Spinal cord (tissue), 10 donors: Measurements from ENCODE around the gene GSTO1. TPM values are rescaled to one million over a fixed set of nuclear protein-coding genes. Genes with fewer than 3 reads are reported as not detected.
"Not testable (repeated sequence)": the region's sequence is repeated elsewhere in the genome, so short reads cannot be mapped to it uniquely, and the experiment has no call there.

Experiments used
- DNase-seq, 6 donors: peaks; one replicate each; pipeline versions ENCODE4 v3.0.0 to v3.0.0-alpha.2; 2013 to 2015; ENCODE audit warnings: low spot score in 6 of 6, low read depth in 4 of 6
- H3K27ac ChIP-seq: one replicate; pipeline ENCODE4 v1.5.1; 2013; ENCODE audit warnings: low read depth, low read length, control low read depth
- H3K27me3 ChIP-seq: one replicate; pipeline ENCODE4 v1.6.1; 2013; ENCODE audit warnings: low read length; ENCODE audit not compliant: control insufficient read depth, insufficient read depth
- H3K36me3 ChIP-seq: one replicate; pipeline ENCODE4 v1.6.1; 2013; ENCODE audit warnings: low read length; ENCODE audit not compliant: control insufficient read depth, insufficient read depth
- H3K4me1 ChIP-seq: one replicate; pipeline ENCODE4 v1.6.1; 2013; ENCODE audit warnings: low read length; ENCODE audit not compliant: control insufficient read depth, insufficient read depth
- H3K4me3 ChIP-seq: one replicate; pipeline ENCODE4 v1.5.1; 2013; ENCODE audit warnings: low read depth, low read length, control low read depth
- H3K9me3 ChIP-seq: one replicate; pipeline ENCODE4 v1.6.1; 2013; ENCODE audit warnings: low read length; ENCODE audit not compliant: control insufficient read depth, insufficient read depth
- WGBS: methylation state at CpG from one replicate; pipeline ENCODE4 v1.1.5; 2013; ENCODE audit warnings: missing lambda C conversion rate; ENCODE audit not compliant: insufficient coverage; 5-methylcytosine and 5-hydroxymethylcytosine counted together
- polyA plus RNA-seq, 2 donors: library from polyadenylated mRNA; unstranded; fragments of 120-200 nt; gene quantifications; one replicate each; pipeline ENCODE4 v1.2.1, GENCODE V29; 2013; ENCODE audit not compliant: insufficient read length in 2 of 2
- total RNA-seq, 2 donors: library from RNA; depleted of rRNA in 1 of 2; stranded (reverse); fragments of 120-200 nt in 1 of 2; fragments of >200 nt in 1 of 2; gene quantifications; one replicate each; pipeline versions ENCODE4 v1.2.3 to v1.2.4, GENCODE V29; 2013 to 2014
- donor health status: healthy.

The GSTO1 gene
- total and polyA plus RNA-seq, 4 donors, result 45.9 to 65.6 (median 56.8) TPM

DNA sequence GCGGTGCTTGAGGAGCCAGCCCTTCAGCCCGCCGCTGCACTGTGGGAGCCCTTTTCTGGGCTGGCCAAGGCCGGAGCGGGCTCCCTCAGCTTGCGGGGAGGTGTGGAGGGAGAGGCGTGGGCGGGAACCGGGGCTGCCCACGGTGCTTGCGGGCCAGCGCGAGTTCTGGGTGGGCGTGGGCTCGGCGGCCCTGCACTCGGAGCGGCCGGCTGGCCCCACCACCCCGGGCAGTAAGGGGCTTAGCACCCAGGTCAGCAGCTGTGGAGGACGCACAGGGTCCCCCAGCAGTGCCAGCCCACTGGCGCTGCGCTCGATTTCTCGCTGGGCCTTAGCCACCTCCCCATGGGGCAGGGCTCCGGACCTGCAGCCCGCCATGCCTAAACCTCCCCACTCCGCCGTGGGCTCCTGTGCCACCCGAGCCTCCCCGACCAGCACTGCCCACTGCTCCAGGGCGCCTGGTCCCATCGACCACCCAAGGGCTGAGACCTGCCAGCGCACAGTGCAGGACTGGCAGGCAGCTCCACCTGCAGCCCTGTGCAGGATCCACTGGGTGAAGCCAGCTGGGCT is 9.5 kb upstream of the GSTO1 start:
- Histone ChIP-seq H3K27me3 (no peaks in the 10 kb centered on the region), H3K4me1 (no peaks in the 10 kb centered on the region), H3K9me3 (no peaks in the 10 kb centered on the region), H3K27ac (no peak overlapping the region), H3K4me3 (no peak overlapping the region), H3K36me3 (no peaks in the 10 kb centered on the region)
- DNase-seq, result no peak
- WGBS, result 99% methylated on average over 31 of the region's 34 CpGs

DNA sequence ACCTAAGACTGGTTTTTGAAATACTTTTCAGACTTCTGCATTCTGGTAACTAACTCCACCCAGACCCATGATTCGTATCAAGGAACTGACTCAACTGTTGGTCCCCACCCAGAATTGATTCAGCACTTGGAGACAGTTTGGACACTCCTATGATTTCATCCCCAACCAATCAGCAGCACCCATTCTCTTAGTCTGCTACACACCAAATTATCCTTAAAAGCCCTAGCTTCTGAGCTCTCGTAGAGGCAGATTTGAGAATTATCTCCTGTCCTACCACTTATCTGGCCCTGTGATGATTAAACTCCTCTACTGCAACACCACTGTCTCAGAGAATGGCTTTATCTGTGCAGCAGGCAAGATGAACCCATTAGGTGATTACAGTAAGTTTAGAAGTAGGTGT is 7.7 kb upstream of the GSTO1 start:
- no peak overlapping the region for H3K4me3 ChIP-seq
- no peaks in the 10 kb centered on the region for H3K36me3 ChIP-seq
- H3K4me1 ChIP-seq, result no peaks in the 10 kb centered on the region
- no peaks in the 10 kb centered on the region for H3K9me3 ChIP-seq
- no peak overlapping the region for H3K27ac ChIP-seq
- 69% methylated on average over 1 of the region's 2 CpGs for WGBS
- H3K27me3 ChIP-seq, result peaks cover 2% of the 10 kb centered on the region
- no peak for DNase-seq

GRCh38 chr10:104247513-104248146 is 7.1 kb upstream of the GSTO1 start:
- WGBS, result no CpG with 5 or more reads among the region's 3 CpGs
- Histone ChIP-seq H3K27me3 (peaks cover 2% of the 10 kb centered on the region), H3K4me3 (no peak overlapping the region), H3K36me3 (no peaks in the 10 kb centered on the region), H3K9me3 (no peaks in the 10 kb centered on the region), H3K4me1 (no peaks in the 10 kb centered on the region), H3K27ac (no peak overlapping the region)
- no peak for DNase-seq

DNA sequence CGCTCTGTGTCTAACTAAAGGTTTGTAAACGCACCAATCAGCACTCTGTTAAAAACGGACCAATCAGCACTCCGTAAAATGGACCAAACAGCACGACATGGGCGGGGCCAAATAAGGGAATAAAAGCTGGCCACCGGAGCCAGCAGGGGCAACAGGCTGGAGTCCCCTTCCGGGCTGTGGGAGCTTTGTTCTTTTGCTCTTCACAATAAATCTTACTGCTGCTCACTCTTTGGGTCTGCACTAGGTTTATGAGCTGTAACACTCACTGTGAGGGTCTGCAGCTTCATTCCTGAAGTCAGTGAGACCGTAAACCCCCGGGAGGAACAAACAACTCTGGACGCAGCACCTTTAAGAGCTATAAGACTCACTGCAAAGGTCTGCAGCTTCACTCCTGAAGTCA is 5.8 kb upstream of the GSTO1 start:
- not testable (repeated sequence) for H3K36me3 ChIP-seq, H3K27ac ChIP-seq, DNase-seq, H3K9me3 ChIP-seq, H3K27me3 ChIP-seq, H3K4me1 ChIP-seq, H3K4me3 ChIP-seq
- WGBS, result 72% methylated on average over 11 of the region's 11 CpGs

GRCh38 chr10:104250371-104250770 is 4.3 kb upstream of the GSTO1 start:
- 67% methylated on average over 1 of the region's 1 CpG for WGBS
- no peaks in the 10 kb centered on the region for H3K9me3 ChIP-seq
- no peaks in the 10 kb centered on the region for H3K36me3 ChIP-seq
- no peak for DNase-seq
- H3K27ac ChIP-seq, result no peak overlapping the region
- H3K4me1 ChIP-seq, result peaks cover 5% of the 10 kb centered on the region
- no peak overlapping the region for H3K4me3 ChIP-seq
- peaks cover 2% of the 10 kb centered on the region for H3K27me3 ChIP-seq

DNA sequence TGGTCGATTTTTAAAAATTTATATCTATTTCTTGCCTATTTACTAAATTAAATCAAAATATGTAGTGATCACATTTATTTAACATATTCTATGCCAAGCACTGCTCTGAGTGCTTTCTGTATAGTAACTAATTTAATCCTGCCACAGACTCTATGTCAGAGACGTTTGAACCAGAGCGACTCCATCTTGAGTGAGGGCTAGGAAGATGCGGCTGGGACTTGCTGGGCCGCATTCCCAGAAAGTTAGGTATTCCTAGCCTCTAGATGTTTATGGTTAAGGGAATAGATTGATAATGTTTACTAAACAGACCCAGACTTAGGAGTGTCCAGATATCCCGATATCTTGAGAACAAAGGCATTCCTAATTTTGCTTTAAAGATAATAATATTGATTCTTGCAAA is 3.2 kb upstream of the GSTO1 start:
- H3K9me3 ChIP-seq, result no peaks in the 10 kb centered on the region
- peaks cover 2% of the 10 kb centered on the region for H3K27me3 ChIP-seq
- H3K4me1 ChIP-seq, result peaks cover 5% of the 10 kb centered on the region
- no peak overlapping the region for H3K4me3 ChIP-seq
- DNase-seq, result no peak
- H3K27ac ChIP-seq, result no peak overlapping the region
- H3K36me3 ChIP-seq, result no peaks in the 10 kb centered on the region
- WGBS, result no CpG with 5 or more reads among the region's 6 CpGs

DNA sequence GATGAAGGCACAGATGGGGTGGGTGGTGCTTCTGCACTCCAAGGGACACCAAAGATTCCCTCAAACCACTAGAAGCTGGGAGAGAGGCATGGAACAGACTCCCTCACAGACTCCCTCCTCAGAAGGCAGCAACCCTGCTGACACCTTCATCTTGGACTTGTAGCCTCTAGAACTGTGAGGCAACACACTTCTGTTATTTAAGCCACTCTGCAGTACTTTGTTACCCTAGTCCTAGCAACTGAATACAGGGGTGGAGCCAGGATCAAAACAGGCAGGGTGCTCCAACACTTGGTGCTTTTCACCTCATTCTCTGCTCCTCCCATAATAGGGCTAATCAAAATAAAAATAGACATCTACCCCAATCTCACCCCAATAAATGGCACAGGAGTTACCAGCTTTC is 2.3 kb upstream of the GSTO1 start:
- H3K4me3 ChIP-seq, result no peak overlapping the region
- peaks cover 2% of the 10 kb centered on the region for H3K27me3 ChIP-seq
- H3K4me1 ChIP-seq, result peaks cover 5% of the 10 kb centered on the region
- no peaks in the 10 kb centered on the region for H3K9me3 ChIP-seq
- H3K27ac ChIP-seq, result no peak overlapping the region
- H3K36me3 ChIP-seq, result no peaks in the 10 kb centered on the region
- DNase-seq, result no peak

DNA sequence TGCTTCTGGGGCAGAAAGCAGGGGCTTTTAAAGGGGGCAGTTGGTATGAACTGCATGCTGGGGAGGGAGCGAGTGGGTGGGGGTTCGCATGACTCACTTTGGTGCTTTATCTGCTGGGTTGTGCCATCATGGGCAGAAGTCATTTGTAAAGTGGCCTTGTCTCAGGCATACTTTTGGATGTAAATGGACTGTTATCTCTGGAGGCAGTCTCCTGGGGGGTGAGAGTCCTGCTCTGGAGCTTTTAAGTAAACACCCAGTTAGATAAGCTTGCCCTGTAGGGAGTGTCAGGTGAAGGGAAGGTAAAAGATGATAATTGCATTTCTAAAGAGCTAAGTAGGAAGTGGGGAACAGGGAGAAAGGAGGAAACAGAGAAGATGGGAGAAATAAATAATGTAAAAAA is 1.6 kb upstream of the GSTO1 start:
- Histone ChIP-seq H3K27me3 (peaks cover 2% of the 10 kb centered on the region), H3K36me3 (no peaks in the 10 kb centered on the region), H3K27ac (no peak overlapping the region), H3K4me3 (no peak overlapping the region), H3K4me1 (peaks cover 5% of the 10 kb centered on the region), H3K9me3 (no peaks in the 10 kb centered on the region)
- no peak for DNase-seq
- WGBS, result 83% methylated on average over 2 of the region's 2 CpGs

DNA sequence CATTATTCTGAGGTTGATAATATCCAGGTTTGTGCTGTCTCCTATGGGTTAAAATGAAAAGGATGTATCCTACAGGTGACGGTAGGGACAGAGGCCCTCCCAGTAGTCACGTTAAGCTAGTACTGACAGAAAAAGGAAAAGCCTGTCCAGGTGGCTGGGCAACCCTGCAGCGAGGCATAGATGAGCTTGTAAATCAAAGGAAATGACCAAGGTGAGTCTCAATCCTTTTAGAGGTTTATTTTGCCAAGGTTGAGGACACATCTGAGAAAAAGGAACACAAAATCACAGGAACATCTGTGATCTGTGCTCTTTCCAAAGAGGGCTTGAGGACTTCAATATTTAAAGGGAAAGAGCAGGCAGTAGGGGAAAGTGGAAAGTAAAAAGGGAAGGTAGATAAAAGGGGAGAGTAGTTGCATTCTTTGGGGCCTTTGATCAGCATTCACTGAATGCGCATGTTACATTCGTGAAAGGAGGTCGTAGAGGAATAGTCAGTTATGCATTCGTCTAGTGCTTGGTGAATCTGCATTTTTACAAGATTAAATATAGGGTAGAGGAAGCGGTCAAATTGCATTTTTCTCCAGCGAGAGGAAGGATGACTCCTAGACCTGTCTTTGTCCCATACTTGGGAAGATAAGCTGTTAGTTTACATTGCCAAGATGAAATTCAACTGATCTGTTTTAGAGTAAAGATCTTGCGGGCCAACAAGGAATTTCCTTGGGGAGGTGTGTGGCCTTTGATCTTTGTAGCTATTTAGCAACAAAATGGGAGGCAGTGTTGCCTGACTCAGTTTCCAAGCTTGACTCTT is 884 bp upstream of the GSTO1 start:
- peaks cover 5% of the 10 kb centered on the region for H3K36me3 ChIP-seq
- peaks cover 5% of the 10 kb centered on the region for H3K4me1 ChIP-seq
- H3K27me3 ChIP-seq, result peaks cover 2% of the 10 kb centered on the region
- no peak for DNase-seq
- H3K9me3 ChIP-seq, result no peaks in the 10 kb centered on the region
- no peak overlapping the region for H3K27ac ChIP-seq
- peak overlapping the region; percentile 76 for H3K4me3 ChIP-seq
- 64% methylated on average over 7 of the region's 10 CpGs for WGBS
